ENCODE results near the gene ZDHHC6. TPM values are rescaled to one million over a fixed set of nuclear protein-coding genes. Genes with fewer than 3 reads are reported as not detected.

Gene ZDHHC6
- total and polyA plus RNA-seq, 10 of the 15 experiments (the other 5 are each of a cell fraction or from before 2014, with no cell fraction given) = 23.8 to 59.4 (median 35.6) TPM

DNA sequence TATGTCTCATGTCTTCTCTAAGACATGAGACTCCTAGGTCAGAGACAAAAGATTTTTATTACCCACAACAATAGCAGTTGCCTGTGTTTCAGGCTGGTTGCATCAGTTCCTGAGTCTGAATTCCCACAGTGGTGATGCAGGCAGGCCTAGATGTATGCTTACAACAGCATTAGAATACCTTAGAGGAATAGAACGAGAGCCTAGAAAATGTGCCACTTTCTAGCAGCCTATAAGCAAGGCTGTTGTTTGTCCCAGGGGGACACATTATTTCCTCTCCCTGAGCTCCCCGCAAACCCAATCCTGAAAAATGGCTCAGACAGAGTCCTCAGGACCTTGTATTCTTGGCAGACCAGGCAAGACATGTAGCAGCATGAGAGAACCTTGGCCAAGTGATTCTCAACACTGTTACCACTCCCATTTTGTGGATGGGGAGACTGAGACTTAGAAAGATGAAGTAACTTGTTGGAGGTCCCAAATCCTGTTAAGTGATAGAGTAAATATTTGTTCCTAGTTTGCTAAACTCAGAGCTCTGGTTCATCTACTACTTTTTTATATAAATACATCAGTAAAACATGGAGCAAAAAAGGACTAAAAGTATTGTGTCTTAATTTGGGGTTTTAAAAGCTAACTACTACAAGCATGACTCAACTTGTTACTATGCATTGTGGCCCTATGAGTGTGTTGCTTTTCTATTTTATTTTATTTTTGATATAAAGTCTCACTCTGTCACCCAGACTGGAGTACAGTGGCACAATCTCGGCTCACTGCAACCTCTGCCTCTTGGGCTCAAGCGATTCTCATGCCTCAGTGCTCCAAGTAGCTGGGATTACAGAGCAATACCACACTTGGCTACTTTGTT is 14.5 kb upstream of the ZDHHC6 start (continued):
- TF ChIP-seq, protein P1, sequence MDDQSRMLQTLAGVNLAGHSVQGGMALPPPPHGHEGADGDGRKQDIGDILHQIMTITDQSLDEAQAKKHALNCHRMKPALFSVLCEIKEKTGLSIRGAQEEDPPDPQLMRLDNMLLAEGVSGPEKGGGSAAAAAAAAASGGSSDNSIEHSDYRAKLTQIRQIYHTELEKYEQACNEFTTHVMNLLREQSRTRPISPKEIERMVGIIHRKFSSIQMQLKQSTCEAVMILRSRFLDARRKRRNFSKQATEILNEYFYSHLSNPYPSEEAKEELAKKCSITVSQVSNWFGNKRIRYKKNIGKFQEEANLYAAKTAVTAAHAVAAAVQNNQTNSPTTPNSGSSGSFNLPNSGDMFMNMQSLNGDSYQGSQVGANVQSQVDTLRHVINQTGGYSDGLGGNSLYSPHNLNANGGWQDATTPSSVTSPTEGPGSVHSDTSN (IDR thresholded peaks at IDR 0.05; ENCODE audit: insufficient replicate concordance, low read depth, low read length) = no peak
- TF ChIP-seq RFX5 (IDR thresholded peaks at IDR 0.05; ENCODE audit: low read depth, low read length) = no peak

DNA sequence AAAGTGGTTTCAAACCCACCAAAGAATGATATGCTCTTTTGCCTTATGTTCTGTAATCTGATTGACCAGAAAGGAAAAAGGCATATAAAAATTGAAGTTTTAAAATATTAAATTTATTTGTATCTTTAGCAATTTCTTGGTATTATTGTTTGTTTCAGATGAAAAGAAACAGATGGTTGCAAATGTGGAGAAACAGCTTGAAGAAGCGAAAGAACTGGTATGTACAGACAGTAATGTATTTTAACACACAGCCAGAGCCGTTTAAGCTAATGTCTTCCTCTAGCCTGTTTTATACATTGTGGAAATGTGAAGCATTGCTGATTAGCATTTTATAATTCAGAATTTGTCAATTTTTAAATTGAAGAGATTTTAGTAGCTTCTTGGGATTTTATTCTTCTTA is 13.7 kb upstream of the ZDHHC6 start:
- TF ChIP-seq, protein P2, sequence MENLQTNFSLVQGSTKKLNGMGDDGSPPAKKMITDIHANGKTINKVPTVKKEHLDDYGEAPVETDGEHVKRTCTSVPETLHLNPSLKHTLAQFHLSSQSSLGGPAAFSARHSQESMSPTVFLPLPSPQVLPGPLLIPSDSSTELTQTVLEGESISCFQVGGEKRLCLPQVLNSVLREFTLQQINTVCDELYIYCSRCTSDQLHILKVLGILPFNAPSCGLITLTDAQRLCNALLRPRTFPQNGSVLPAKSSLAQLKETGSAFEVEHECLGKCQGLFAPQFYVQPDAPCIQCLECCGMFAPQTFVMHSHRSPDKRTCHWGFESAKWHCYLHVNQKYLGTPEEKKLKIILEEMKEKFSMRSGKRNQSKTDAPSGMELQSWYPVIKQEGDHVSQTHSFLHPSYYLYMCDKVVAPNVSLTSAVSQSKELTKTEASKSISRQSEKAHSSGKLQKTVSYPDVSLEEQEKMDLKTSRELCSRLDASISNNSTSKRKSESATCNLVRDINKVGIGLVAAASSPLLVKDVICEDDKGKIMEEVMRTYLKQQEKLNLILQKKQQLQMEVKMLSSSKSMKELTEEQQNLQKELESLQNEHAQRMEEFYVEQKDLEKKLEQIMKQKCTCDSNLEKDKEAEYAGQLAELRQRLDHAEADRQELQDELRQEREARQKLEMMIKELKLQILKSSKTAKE (IDR thresholded peaks at IDR 0.05; ENCODE audit: low read depth, poor library complexity, severe bottlenecking) = no peak
- TF ChIP-seq JUND (IDR thresholded peaks at IDR 0.05; ENCODE audit: low read depth, low read length) (no peak), TCF12 (IDR thresholded peaks at IDR 0.05; ENCODE audit: low read depth, low read length) (no peak), HCFC1 (IDR thresholded peaks at IDR 0.05; ENCODE audit: low read length) (no peak)
- Histone ChIP-seq H3K4me1 (ENCODE audit: control insufficient read depth, insufficient read depth, low read length) (no peaks in the 10 kb centered on the region), H3K4me2 (ENCODE audit: control insufficient read depth, insufficient read depth) (no peak overlapping the region), H3K4me3 (no peak overlapping the region), H3K9ac (ENCODE audit: control insufficient read depth, insufficient read depth, low read length) (no peak overlapping the region), H3K9me3 (replicated peaks; ENCODE audit: control insufficient read depth, insufficient read depth, low read length) (peaks cover 3% of the 10 kb centered on the region; the same call in 1 of the 3 replicates), H4K20me1 (ENCODE audit: control insufficient read depth, insufficient read depth) (no peaks in the 10 kb centered on the region), H3K27ac (ENCODE audit: control insufficient read depth, insufficient read depth) (no peak overlapping the region), H3K36me3 (ENCODE audit: control insufficient read depth in 2 of 2, insufficient read depth in 2 of 2, low read length in 1 of 2) (peaks cover 0 to 12% of the 10 kb centered on the region in 2 experiments; a peak in 1 of 4 replicates), H2AFZ (ENCODE audit: control insufficient read depth, low read depth, low read length) (no peak overlapping the region), H3K27me3 (replicated peaks in 1 of 2; ENCODE audit: control insufficient read depth in 2 of 2, insufficient read depth in 2 of 2, low read length in 1 of 2) (no peaks in the 10 kb centered on the region), H3K79me2 (ENCODE audit: control insufficient read depth, insufficient read depth, low read length) (no peaks in the 10 kb centered on the region; the same call in 1 of the 2 replicates)
- DNase-seq (ENCODE audit: low read depth, low spot score) (no peak), ATAC-seq (no peak), FAIRE-seq (no peak)
- BruUV-seq (replicated peaks) = no TSS peak
- intact Hi-C loops (cut with micrococcal nuclease; ENCODE audit: unreplicated experiment) = no loop called here
- ChIA-PET RAD21 (ENCODE audit: unreplicated experiment) (no interaction called here), POLR2A (no interaction called here), SMC1A (ENCODE audit: uncharacterized antibody, unreplicated experiment) (interaction anchor here (1.0 kb wide), 1 partner anchor 96 kb away, joined by 3 read pairs; no protein-coding TSS in a partner anchor), CTCF (interaction anchor here (1.3 to 3.8 kb wide), 3 partner anchors 11 to 25 kb away, joined by 7 to 26 read pairs (median 10); no protein-coding TSS in a partner anchor)
- in situ Hi-C loops (cut with MboI) = no loop called here
- 98% methylated on average over 2 of the region's 2 CpGs for WGBS (ENCODE audit: insufficient coverage, insufficient replicate concordance, low lambda C conversion rate, missing lambda C conversion rate)
